NCI-H1694 treated with DMSO at 0.1 percent for 48 hours (cell line): ENCODE results near the gene MBP.
"Not testable (repeated sequence)": the region's sequence is repeated elsewhere in the genome, so short reads cannot be mapped to it uniquely, and the experiment has no call there.

ENCODE experiments used
- DNase-seq: peaks from one replicate; lab custom pipeline; 2025; lab: John Stamatoyannopoulos, UW

MBP gene

DNA sequence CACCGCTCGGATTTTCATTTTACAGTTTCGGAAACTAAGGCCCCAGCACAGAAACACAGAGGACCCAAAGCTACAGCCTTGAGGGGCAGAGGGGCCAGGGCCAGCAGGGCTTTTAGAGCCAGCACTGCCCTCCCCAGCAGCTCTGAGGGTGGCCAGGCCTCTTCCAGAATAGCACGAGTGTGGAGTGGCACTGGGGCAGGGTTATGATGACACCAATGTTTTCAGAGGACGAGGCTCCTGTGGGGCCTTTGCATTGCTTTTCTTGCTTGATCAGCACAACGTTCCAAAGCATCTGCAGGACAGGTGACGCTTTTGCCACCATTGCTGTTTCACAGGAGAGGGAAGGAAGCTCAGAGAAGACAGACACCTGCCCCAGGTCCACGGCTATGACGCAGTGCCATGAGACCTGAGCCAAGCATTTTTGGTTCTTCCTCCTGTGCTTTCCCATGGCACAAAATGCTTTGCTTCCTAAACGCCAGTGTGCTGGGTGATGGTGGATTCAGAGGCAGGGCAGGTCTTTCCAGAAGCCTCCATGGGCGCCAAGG lies 126.9 kb downstream of the MBP start:
- DNase-seq, result no peak

DNA sequence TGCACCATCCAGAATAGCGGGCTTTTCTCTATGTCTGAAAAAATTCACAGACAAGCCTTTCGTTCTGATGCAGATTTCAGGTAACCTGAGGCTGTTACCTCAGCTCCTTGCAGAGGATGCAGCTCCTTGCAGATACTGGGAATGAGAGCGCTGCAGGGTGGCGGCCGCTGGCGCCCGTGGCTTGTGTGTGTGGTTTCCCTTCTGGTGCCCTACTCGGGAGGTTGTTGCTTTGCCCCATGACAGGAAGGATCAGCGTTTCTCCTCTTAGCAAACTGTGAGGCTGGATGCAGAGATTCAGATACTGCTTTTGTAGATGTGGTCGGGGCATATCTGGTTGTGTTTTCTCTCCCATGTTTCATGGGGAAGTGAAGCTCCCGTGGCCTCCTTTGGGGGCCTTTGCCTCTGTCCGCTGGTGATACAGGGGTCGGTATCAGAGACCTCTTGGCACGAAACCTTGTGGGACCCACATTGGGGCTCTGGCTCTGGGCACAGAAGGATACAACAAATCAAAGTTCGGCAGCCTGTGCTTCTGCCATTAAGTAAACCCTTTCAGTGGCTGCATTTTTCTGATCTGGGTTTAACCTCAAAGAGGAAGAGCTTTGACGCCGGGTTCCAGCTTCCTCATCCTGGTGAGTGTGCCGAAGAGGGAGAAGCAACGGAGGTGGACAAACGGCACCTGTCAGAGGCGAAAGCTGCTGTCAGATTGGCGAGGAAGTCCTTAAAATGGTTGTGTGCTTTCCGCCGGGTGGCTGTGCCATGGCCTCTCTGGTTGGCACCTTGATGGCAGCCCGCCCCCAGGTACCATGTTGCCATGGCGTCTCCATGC lies 127.8 kb downstream of the MBP start:
- no peak for DNase-seq

DNA sequence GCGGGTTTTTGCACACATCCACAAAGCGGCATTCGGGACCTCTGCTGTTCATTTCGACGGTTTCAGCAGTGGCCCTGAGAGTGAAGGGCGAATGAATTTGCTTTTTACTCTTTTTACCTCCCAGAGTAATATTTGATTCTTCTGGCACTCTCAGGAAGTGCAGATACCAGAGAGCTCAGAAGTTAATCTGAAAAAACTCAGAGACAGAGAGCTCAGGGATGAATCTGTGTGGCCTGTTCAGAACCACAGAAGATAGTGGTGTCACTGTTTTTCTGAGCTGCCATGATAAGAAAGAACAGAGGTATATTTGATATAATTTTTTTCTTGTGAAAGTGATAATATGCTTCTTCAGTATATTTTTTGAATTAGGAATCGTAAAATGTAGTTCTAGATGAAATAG lies 129.3 kb downstream of the MBP start:
- DNase-seq, result no peak

DNA sequence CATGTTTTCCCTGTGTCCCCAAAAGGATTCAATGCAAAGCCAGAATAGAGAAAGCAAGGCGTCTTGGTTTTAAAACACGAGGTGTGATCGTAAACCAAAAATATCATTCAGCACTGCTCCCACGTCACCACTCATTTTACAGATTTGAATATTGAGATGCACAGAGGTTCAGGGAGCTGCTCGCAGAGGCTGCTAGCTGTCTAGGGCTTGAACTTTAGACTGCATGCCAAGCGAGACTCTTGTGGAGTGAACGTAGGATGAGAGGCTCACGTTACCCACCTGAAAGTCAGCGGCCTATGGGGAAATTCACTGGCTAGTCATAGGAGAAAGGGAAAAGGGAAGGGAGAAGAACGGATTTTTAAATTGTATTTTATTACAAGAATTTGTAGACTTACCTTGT lies 130.1 kb downstream of the MBP start:
- DNase-seq, result no peak

DNA sequence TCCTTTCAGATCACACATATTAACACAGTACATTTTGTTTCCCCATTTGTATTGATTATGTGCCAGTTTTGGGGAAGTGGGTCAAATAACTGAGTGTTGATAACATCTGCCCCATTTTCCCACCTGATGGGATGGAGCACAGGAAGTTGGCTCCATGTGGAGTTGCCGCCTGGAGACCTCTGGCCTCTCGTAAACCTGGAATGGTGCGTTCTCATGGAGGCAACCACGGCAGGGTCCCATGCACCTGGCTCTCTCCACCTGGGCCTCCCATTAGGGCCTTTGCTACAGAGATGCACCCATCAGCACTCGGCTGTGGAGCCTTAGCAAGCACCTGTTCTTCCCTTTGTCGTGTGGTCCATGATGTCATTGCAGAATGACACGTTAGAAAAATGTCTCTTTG lies 130.6 kb downstream of the MBP start:
- DNase-seq, result no peak

DNA sequence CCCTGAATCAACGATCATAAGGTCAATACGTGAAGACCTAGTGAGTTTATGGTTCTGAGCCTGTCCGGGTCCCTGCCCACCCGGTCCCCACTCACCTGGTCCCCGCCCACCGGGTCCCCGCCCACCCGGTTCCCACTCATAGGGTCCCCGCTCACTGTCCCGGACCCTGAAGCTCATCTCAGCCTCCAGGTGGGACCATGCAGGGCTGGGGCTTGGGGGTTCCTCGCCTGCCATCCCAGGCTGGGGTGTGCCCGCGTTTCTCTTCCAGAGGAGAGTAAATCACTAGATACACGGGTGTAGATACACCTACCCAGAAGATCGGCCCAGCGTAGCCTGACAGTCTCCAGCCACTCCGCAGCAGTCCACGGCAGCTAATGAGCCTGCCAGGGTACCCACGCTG lies 131.5 kb downstream of the MBP start:
- no peak for DNase-seq

DNA sequence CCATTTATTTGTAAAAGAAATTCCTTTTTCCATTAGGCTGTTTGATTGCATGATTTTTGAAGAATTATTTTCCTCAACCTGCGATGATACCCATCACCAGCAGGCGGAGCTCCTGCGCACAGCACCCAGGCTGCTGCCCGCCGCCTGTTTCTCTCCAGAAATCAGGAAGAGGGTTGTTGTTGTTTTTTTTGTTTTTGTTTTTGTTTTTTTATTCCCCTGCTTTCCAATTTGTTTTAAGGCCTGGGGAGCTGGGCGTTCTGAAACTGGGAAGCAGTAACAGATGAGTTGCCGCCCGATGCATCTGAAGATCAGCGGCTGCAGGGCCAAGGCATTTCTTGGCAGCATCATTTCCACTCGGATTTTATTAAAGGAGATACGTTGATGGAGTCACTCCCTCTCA lies 132.1 kb downstream of the MBP start:
- no peak for DNase-seq

DNA sequence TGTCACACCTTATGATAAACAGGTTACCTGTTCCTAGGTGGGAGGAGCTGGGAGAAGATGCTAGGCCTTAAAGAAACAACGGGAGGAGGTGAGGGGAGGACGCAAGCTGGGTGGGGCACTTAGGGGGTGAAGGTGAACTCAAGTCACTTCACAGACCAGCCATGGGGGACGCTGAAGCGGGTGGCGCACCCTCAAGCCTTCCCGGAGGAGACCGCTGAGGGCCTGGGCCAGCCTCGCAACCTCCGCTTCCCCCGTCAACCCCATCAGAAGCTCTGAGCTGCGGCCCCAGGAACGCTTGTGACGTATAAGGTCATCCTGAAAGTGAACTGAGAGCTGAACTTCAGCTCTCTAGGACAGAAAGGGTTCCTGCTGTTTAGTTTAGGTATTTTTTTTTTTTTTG lies 133.5 kb downstream of the MBP start:
- no peak for DNase-seq

DNA sequence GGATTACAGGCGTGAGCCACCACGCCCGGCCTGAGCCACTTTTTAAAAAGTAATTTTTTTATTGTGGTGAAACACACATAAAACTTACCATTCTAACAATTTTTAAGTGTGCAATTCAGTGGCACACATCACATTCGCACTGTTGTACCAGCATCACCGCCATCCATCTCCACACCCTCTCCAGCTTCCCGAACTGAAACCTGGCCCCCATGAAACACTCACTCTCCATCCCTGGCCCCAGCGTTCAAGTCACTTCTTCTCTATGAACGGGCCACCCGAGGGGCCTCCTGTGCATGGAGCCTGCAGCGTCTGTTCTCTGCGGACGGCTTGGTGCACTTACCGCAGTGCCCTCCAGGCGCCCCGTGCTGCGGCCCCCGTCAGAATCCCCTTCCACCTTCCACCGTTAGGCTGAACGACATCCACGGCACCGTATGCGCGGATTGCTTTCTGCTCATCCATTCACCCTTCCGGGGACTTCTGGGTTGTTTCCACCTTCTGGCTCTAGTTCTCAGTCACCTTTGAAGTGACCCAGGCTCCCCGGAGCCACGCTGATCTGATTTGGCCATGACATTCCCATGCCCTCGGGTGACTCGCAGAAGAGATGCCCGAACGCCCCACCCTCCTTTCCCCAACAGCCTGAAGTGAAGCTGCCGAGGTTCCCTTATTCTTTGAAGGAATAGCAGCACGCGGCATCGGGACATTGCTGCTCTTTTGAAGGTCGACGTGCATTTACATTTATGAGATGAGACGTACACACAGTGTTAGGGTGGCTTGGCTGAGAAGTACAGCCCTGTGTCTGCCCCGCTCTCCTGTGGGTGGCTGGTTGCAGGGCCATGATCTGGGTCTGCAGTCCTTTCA lies 134.4 kb downstream of the MBP start:
- no peak for DNase-seq

DNA sequence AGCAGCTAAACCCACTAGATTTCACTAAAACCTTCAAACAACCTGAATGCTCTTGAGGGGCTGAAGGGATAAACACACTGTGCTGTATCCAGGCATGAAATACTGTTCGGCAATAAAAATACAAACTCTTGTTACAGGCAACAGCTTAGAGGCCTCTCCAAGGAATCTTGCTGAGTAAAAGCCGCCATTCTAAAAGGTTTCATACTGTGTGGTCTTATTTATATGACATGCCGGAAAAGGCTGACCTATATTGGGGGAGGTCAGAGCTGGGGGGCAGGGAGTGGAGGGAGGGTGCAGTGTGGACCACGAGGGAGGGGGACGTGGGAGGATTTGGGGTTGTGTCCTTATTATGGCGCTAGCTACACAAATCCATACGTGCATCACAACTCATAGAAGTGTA lies 136.2 kb downstream of the MBP start:
- DNase-seq, result no peak

DNA sequence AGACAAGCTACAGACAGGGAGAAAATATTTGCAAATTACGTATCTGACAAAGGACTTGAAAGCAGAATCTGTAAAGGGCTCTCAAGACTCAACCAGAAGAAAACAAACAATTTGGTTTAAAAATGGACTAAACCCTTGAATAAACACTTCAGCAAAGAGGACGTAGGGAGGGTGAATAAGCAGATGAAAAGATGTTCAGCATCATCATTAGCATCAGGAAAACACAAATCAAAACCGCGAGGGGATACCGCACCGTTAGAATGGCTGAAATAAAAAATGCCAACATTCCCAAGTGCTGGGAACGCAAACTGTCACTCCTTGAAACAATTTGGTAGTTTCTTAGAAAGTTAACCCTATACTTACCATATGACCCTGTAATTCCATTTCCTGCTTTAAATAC lies 136.7 kb downstream of the MBP start:
- DNase-seq, result no peak

DNA sequence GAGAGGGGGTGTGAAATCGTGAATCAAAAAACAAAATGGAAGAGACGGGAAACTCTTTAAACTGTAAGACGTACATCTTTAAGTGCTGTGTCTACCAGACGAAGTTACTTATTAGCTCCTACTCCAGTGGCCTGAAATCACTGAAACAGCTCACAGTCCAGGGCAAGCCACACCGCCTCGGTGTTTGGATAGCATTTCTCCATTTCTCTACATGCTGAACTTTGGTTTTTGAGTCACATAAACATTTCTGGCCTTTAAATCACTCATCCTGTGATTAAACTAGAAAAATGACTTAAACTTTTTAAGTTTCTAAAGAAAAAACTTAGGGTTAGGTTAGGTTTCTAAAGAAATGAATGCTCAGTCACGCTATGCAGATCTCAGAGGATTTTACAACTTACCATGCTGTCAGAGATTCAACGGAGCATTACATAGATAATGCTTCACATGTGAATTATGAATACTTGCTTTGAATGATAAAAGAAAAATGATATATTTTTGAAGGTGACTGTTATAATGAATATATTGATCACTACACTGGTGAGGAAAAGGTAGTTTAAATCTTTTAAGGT lies 138.4 kb downstream of the MBP start:
- DNase-seq, result no peak

DNA sequence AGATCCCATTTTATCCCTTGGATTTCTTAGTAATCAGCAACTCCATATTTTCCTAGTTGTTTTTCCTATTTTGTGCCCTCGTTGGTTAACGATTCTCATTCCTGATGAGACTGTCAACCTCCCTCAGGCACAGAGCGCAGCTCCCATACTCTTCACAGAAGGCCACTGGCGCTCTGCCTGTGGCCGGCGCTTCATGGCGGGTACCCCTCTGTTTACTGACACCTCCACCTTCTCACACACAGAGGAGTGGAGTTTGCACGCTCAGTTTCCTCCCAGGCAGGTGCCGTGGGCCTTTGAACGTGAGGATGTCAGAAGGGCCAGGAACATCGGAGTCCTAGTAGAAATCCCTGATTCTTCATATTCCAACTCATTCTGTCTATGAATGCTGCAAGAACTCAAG lies 139.0 kb downstream of the MBP start:
- no peak for DNase-seq

DNA sequence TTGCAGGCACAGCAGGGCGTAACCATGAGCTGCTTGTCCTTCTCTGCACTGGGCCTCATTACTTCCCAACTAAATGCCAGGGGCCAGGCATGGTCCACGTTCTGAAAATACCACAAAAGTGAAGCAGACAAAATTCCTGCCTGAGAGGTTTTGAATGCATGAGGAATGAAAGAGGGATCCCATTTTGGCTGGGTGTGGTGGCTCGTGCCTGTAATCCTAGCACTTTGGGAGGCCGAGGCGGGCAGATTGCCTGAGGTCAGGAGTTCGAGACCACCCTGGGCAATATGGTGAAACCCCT lies 139.5 kb downstream of the MBP start:
- no peak for DNase-seq

DNA sequence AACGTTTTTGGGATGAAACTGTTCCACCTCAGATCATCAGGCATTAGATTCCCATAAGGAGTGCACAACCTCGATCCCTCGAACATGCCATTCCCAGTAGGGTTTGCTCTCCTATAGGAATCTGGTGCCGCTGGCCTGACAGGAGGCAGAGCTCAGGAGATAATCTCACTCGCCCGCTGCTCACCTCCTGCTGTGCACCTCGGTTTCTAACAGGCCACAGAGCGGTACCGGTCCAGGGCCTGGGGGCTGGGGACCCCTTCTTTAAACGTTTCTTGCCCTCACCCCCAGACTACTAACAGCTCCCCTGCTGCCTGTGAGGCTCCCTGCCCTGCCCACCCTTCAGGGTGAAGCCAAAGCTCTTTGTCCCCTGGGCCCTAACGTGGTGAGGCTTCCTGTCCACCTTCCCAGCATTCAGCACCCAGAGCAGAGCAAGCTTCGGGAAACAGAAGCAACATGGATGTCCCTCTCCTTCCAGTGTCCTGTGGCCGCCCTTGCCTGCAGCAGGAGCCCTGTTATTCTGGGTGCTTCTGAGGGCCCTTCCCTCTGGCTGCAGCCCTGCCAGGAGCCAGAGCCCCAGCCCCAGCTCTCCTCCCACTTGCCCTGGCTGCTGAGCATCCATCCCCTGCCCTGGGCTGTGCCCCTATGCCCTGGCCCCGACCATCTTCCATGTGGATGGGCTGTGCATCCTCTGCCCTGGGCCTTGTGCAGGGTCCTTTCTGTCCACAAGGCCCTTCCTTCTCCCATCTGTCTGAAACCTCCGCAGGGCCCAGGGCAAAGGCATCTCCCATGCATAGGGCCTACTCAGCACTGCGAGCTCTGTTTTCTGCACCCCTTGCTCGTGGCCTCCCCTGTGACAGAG lies 140.1 kb downstream of the MBP start:
- DNase-seq, result no peak

DNA sequence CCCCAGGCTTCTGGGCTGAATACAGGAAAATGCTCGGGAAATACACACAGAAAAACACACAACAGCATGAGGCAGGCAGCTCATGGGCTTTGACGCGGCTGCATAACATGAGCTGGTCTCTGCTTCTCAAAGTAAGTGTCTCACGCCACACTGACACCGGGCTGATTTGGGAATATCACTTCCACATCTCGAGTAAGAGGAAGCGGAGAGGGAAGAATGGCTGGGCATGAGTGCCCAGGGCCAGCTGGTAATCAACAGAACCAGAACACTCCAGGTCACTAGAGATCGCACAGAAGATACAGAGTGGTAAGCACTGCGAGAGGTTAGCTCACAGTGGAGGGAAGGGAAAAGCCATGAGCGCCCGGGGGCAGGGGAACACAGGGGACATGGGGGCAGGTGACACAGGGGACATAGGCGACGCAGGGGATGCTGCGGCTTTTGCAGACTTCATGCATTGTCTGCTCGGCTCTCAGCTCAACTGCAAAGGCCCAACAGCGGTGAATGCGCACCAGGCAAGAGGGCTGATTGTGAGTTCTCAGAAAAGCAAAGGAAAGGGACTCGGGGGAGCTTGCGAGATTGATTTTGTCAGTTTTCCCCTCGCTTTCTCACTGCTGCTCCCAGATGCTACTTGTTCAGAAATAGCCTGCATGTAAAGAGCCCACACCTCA lies 141.4 kb downstream of the MBP start:
- no peak for DNase-seq

DNA sequence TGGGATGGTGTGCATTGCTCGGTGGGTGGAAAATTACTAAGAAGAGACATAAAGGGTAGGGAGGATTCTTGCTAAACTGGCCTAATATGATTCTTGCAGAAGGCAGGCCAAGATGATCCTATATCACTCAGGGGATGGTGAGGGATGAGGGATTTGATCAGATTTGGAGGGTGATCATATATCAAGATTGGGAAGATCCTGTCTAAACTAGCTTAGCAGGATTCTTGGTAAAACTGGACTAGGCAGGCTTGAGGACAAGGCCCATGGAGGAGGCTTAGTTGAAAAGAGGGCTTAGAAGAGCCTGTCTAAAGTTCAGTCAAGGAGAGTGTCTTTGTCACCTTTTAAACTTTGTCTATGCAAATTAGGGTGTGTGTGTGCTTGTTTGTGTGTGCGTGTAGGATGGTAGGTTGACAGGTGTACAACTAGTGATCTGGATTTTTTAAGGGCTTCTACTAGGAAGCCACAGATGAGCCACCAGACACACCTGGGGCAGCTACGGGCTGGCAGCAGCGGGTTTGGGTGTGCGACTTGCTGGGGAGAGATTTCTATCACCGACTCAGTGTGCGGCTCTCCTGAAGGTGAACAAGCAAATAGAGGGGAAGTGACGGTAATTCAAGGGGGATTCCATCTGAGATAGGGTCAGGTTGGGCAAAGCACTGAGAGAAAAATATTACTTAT lies 142.1 kb downstream of the MBP start:
- not testable (repeated sequence) for DNase-seq

DNA sequence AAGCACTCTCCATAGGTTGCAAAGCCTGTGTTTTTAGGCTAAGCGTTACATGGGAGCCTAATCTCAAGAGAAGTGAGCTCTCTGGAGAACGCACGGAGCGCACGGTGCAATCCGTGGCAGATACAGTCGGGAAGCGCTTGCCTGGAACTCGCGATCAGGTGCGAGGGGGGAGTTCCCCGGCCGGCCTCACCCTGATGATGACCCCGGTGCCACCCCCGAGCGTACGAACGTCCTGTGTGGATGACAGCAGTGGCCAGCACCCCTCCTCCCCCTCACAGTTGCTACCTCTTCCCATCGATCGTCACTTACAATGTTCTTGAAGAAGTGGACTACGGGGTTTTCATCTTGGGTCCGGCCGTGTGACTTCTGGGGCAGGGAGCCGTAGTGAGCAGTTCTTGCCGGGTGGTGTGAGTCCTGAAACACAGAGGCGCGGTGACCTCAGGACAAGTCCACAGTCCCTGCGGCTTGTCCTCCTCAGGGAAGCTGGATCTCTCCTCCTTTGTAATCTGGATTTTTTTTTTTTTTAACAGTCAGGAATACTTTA lies 142.9 kb downstream of the MBP start:
- no peak for DNase-seq

DNA sequence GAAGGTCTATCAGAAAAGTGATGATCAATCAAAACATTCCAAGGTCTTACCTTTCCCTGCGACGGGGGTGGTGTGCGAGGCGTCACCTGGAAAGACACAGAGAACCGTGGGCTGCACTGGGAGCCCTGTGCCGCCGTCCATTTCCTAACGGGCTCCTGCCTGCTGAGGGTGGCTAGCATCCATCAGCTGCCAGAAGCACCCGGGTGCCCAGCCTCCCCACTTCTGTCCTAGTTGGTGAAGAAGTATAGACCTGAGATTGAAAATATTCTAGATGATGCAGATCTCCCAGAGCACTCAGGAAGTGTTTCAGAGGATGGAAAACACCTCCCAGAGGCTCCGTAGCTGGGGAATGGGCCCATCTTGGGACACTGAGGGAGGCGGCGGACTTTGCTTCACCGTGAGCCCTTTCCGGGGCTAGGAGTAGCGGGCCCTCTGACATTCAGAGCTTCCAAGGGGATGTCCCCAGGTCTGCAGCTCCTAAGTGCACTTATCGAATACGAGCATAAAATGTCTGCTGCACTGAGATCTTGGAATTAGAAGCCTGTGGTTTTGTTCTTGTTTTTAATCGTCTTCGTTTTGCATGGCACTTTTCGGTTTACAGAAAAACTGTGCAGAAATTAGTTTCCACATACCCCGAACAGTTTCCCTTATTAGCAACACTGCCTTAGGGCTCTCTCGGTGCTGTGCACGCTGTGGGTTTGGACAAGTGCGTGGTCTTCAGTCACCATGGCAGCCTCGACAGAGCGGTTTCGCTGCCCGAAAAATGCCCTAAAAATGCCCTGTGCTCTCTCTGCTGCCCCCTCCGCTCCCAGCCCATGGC lies 143.5 kb downstream of the MBP start:
- DNase-seq, result no peak
